GM18499 (cell line): ENCODE data around the gene CABP1.

Experiments used
- ATAC-seq: cut with Tn5 transposase; IDR thresholded peaks from one replicate; pipeline ENCODE4 v1.9.1; 2021; ENCODE audit warnings: moderate number of reproducible peaks; ENCODE audit not compliant: insufficient read depth, unreplicated experiment

CABP1 gene

DNA sequence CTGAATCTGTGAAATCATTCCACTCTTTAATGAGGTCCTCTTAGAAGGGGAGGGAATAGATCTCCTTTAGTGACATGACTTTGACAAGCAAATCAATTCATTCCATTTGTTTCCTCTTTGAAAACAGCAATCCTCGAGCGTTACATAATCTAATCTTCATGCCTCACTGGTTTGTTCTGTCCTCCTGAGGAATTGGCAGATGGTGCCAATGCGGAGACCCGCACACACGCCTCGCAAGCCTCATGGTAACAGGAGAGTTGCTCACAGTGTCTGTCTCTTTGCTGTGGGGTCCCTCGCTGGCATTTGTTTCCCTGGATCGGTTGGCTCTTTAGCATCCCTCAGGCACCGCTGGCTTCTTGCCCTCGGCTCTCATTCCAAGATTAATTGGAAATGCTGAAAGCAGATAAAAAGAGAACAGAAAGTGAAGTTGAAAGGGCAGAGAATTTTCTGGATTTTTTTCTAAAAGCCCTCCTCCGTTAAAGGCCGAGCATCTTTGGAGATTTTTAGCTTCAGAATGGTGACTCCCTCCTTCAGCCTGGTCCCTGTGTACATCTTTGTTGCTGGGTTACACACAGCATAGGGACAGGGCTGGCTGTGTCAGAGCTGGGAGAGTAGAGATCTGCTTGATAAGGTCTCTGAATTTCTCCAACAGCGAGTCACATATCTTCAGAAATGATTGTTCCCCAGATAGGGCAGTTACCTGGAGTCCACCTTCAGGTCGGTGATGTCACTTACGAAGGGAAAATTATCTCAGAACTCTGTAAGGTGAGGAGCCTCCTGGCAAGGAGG lies 10.1 kb upstream of the CABP1 start:
- ATAC-seq: no peak

DNA sequence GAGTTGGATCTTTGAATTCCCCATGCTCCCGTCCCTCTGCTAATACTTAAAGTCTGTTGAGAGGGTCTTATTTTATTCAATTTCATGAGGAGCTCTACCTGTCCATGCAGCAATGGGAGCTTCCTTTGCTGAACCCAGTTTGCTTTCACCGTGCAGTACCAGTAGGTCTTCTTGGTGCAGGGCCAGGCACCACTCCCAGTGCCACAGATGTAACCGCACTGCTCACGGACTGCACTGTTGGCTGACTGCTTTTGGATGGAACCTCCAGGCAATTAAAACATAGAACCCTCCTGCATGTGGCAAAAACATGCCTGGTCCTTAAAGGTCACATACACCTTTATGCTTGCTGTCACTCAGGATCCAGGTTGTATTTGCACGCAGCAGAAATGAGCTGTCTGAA lies 9.3 kb upstream of the CABP1 start:
- ATAC-seq: no peak

DNA sequence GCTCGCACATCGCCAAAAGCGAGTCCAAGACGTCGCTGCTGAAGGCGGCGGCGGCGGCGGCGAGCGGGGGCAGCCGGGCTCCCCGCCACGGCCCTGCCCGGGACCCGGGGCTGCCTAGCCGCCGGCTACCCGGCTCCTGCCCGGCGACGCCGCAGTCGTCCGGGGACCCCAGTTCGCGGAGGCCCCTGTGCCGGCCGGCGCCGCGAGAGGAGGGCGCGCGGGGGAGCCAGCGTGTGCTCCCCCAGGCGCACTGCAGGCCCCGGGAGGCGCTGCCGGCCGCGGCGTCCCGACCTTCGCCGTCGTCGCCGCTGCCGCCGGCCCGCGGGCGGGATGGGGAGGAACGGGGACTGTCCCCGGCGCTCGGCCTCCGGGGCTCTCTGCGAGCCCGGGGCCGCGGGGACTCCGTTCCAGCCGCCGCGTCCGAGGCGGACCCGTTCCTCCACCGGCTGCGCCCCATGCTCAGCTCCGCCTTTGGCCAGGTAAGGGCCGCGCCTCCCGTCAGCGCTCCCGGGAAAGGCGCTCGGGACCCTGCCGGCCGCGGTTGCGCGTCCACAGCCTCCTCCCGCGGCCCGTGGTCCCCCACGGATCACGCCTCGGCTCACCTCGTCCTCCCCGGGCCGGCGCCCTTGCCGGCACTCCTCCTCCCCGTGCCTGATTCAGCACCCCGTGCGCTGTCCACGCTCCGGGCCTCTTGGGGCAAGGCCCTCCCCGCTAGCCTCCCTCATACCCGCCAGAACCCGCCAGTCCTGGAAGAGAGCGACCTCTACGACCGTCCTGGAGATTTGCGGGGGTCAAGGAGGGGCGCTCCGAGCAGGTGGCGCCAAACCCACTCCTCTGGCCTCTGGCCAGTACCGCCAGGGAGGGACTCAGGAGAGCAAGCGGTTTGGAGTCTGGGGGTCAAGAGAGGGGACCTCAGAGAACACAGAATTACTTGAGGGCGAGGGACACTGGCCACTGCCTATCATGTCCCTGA lies 721 bp downstream of the CABP1 start:
- no peak for ATAC-seq

DNA sequence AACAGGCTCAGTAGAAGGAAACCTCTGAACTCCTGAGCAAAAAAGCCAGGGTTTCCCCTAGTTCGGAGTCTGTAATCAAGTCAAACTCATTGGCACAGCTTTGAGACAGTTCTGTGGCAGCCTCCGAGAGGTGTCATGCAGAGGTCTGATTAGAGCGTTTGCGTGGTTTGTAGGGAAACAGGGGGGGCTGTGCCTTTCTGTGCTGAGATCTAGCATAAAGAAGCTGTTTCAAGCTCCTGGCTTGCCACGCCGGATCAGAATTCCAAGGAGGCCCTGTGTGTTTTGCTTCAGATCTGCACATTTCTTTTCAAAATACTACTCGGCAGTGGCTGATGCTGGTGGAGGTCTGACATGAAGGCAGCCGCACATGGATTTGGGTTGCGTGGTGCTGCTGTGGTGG lies 1.7 kb downstream of the CABP1 start:
- ATAC-seq: no peak

DNA sequence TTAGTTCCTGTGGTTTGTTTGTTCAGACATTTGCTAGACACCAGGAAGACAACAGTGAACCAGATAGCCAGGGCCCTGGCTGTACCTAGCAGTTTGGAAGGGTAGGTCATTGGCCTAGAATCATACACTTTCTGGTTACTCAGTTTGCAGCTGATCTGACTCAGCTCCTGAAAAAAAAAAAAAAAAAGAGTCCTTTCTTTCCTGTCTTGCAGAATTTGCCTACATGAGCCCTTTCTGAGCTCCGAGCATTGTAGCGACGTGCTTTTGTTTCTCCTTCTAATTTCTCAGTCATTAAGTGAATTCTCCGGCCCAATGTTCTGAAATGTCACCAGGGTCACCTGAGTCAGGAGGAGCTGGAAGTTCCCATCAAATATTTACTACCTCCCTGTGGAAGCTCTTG lies 2.4 kb downstream of the CABP1 start:
- no peak for ATAC-seq

DNA sequence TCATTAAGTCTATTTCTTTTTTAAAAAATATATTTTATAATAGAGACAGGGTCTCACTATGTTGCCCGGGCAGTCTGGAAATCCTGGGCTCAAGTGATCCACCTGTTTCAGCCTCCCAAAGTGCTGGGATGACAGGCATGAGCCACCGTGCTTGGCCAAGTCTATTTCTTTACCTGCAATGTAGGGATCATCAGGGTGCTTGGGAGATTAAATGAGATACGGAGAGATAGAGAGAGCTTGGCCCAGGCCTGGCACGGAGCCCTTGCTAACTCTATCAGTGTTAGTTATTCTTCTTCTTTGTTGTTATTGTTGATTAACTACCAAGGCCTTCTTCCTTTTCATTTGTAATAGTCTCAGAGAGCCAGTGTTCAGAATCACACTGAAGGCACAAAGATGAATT lies 3.1 kb downstream of the CABP1 start:
- ATAC-seq: no peak

DNA sequence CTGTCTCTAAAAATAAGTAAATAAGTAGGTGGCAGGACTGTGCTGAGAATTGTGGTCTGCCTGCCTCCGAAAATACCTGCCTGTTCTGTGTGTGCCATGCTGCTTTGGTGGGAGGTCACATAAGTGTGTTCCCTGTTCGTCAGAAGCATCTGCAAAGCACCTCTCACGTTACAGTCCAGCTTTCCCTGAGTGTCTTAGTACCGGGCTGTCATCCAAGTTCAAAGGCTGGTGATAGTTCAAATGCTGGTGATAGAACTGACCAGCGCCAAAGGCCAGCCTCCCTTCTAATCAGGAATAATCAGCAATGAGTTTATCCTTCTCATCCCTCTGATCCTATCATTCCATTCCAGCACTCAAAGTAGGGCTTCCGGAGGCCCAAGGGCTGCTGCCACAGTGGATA lies 5.6 kb downstream of the CABP1 start:
- no peak for ATAC-seq

DNA sequence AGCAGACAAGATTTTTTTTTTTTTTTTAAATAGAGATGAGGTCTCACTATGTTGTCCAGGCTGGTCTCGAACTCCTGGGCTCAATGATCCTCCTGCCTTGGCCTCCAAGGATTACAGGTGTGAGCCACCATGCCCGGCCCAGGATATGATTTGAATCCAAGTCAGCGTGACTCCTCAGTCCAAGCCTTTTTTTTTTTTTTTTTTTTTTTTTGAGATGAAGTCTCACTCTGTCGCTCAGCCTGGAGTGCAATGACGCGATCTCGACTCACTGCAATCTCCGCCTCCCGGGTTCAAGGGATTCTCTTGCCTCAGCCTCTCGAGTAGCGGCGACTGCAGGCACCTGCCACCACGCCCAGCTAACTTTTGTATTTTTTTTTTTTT lies 6.9 kb downstream of the CABP1 start:
- no peak for ATAC-seq

DNA sequence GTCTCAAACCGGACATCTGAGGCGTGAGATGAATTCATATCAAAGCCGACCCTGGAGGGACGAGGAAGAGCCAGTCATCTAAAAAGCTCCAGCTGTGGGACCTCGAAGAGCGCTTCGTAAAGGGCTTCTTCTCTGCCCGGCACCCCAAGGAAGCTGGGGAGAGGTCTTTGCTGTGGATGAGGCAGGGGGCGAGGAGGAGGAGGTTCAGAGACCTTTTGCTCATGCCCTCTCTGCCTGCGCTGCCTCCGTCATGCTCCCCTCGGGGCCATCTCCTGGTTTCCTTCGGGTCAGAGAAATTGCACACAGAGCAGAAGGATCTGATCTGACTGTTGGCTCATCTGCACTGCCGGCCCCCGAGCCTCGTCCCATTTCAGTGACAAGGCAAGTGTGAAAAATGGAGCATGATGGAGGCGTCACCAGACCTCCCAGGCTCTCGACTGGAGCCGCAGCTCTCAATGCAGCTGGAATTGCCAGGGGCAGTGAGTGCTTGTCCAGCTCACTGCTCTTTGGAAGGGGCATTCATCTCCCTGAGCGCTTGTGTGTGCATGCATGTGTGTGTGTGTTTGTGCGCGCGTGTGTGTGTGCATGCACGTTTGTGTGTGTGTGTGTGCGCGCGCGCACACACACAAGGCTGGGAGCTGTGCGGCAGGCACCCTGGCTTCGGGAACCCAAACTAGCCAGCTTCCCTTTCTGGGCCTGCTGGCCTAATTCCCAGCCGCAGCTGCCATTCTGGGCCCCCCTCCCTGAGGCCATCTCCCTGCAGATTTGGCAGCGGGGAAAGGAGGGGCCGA lies 9.2 kb downstream of the CABP1 start:
- no peak for ATAC-seq

DNA sequence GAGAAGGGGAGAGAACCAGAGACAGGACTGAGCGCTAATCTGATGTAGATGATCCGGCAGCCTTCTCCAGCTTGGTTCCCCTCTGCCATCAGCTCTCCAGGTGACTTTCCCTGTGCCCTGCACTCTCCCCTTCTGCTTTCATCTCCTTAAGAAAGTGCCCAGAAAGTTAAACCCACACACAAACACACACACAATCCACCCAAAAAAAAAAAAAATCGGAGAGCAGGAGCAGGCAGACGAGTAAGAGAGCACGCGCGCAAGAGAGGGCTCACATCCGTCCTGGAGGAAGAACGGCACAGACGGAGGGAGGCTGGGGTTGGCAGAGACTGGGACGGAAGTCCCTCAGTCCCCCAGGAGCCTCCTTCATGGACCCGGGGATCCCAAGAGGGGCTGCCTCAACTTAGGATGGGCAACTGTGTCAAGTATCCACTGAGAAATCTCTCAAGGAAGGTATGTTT lies 9.8 kb downstream of the CABP1 start:
- ATAC-seq: no peak

DNA sequence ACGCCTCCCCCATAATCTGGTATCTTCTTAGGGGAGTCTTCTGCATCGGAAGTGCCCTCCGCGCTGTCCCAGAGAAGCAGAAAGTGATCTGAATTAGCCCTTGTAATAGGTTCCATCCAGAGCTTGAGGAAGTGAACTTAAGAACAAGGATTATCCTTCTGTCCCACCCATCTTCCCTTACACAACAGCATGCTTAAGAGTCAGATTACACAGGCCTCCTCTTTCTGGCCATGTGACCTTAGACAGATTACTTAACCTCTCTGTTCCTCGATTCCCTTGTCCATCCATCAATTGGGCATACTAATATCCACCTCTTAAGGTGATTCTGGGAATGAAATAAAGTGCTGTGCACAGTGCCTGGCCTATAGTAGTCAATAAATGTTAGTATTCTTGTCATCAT lies 11.4 kb downstream of the CABP1 start:
- no peak for ATAC-seq

DNA sequence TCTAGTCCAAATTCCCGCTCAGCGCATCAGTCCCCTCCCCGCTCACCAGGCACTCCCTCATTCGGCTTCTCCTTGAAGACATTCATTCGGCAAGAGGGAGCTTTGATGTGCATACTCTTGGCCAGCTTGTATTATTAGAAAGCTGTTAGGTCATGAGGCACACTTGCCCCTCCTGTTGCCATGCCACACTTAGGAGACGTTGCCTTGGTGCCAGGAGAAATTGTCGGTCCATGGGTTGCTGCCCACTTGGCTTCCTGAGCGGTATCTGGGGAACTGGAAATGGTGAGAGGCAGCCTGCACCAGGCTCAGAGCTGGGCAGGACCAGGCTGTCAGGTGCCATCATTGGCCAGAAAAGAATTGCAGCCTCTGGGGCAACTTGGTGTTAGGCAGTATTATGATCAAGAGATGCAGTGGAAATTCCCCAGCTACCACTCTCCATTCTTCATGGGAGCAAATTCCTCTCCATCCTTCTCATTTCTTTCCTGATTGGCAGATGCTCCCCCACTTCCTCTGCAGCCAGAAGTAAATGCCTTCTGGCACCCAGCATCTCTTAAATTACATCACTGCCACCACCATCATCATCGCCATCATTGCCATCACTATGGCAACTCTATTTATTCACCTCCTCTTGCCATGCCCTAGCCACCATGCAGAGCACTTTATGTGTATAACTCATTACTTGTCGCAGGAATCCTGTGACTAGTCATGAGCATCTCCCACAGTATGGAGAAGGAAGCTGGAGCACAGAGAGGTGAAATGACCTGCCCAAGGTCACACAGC lies 12.4 kb downstream of the CABP1 start:
- ATAC-seq: no peak

DNA sequence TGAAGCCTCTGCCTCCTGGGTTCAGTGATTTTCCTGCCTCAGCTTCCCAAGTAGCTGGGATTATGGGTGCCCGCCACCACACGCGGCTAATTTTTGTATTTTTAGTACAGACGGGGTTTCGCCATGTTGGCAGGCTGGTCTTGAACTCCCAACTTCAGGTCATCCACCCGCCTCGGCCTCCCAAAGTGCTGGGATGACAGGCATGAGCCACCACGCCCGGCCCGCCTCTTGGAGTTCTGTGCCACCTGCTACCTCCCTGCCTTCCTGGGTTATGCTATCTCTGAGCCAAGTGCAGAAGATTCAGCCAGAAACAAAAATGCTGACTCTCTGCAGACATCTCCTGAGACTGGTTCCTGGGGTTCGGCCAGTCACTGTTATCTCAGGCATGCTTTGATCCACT lies 13.2 kb downstream of the CABP1 start:
- ATAC-seq: no peak

DNA sequence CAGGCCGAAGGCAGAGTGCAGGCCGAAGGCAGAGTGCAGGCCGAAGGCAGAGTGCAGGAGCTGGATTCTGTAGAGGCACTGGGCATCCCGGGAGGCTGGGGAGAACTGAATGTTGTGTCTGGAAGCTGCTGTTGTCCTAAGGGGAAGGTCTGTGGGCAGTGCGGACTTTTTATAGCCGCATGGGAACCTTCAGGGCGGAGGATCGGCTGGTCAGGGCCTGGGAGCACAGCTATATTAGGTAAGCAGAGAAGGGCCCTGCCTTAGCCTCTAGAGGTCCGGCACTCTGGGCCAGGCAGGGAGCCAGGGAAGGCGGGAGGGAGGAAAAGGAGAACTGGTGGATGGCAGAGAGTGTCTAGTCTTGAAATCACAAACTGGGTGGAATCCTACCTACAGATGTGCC lies 14.2 kb downstream of the CABP1 start:
- no peak for ATAC-seq

DNA sequence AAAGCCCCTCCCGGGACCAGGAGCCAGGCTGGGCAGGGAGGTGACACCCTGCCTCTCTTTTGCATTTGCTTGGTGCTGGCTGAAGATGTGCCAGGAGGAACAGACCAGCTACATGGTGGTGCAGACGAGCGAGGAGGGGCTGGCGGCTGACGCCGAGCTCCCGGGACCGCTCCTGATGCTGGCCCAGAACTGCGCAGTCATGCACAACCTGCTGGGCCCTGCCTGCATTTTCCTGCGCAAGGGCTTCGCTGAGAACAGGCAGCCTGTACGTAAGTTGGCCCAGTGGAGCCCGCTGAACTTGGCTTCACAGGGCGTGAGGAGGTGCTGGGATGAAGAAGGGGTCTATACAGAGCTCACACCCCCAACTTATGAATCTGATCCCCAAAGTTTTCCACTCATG lies 15.6 kb downstream of the CABP1 start:
- ATAC-seq: no peak

DNA sequence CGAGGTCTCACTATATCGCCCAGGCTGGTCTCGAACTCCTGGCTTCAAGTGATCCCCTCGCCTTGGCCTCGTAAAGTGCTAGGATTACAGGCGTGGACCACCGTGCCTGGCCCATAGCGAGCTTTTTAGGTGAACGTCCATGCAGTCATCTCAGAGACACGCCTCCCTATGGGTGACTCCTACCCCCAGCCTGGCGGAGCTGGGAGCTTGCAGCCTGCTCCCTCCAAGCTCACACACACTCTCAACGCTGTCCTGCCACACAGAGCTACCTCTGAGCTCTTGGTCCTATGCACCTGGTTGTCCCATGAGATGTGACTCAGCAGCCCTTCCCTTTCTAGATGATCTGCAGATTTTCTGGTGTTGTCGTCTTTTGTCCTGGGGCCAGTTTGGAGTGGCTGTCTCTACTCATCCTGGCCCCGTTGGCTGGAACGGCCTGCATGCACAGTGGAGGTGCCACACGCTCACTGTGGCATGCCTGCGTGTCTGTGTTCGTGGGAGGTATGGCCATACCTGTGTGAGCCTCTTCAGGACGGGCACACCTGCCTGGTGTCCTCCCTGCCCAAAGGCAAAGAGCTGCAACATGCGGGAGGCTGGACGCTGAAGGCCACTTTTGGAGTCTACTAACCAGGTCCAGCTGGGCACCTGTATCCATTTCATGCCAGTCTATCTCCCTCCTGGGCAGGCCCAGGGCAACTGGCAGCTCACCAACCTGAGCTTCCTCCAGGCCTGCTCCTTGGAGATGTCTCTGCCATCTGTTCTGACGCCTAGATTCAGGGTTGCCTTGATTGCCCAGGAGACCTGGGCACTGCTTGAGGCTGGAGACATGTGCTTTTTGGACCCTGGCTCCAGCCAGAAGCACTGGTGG lies 18.1 kb downstream of the CABP1 start:
- ATAC-seq: no peak

DNA sequence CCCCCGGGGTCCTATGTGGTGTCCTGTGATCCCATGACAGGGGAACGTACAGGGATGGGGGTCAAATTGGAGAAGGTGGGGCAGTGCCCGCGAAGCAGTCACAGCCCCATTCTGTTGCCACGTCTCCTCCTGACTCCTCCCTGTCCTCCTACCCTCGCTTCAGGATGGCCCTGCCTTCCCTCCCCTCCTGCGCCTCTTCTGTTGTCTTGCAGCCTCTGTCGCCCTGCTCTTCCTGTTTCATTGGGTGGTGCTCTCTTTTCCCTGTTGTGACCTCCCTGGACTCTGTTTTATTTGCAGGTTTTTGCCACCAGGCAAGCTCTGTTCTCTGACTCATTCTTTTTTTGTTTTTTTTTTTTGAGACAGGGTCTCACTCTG lies 18.7 kb downstream of the CABP1 start:
- no peak for ATAC-seq

DNA sequence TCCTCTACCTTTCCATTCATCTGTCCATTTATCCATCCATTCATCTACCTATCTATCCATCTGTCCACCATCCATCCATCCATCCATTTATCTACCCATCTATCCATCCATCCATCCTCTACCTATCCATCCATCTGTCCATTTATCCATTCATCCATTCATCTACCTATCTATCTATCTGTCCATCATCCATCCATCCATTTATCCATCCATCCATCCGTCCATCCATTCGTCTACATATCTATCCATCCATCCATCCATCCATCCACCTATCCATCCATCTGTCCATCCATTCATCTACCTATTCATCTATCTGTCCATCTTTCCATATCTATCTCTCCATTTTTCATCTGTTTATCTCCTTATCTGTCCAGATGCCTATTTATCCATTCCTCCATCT lies 21.0 kb downstream of the CABP1 start:
- no peak for ATAC-seq

DNA sequence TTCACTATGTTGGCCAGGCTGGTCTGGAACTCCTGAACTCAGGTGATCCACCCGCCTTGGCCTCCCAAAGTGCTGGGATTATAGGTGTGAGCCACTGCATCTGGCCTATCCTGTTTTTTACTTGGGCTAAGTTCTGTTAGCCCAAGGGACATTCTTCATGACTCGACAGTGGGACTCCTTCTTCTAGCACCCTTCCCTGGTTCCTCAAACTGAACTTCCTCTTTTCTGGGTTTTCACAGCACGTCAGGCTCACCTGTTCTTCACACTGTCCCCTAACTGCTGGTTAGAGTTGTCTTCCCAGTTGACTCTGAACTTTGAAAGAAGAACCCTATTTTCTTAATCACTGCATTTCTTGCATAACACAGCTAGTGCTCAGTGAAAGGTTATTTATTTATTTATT lies 22.5 kb downstream of the CABP1 start:
- no peak for ATAC-seq
